SK-N-SH treated with all-trans-retinoic acid at 6 μM for 48 hours (cell line): ENCODE measurements around the gene GUCA2B.

Source experiments
- ARNTL ChIP-seq: fragments of 450-650 bp; formaldehyde crosslinking; IDR thresholded peaks from 2 replicates; pipeline ENCODE4 v1.5.0; 2020; ENCODE audit warnings: low read depth, mild to moderate bottlenecking, moderate library complexity, borderline replicate concordance
- BACH2 ChIP-seq: fragments of 250-450 bp; sonication (Bioruptor Pico); IDR thresholded peaks from 2 replicates; pipeline ENCODE4 v1.9.0; 2021; ENCODE audit warnings: mild to moderate bottlenecking, borderline replicate concordance
- OSR1 ChIP-seq: fragments of 250-450 bp; sonication (Bioruptor Pico); IDR thresholded peaks from 2 replicates; pipeline ENCODE4 v1.8.0; 2022; ENCODE audit warnings: moderate library complexity, mild to moderate bottlenecking, inconsistent platforms
- RARB ChIP-seq: fragments of 250-450 bp; sonication (Bioruptor Pico); IDR thresholded peaks from 2 replicates; pipeline ENCODE4 v1.8.0; 2021; ENCODE audit warnings: mild to moderate bottlenecking, moderate library complexity
- TCF4 ChIP-seq: fragments of 250-450 bp; sonication (Bioruptor Pico); IDR thresholded peaks from 2 replicates; pipeline ENCODE4 v1.8.0; 2021; ENCODE audit warnings: mild to moderate bottlenecking, moderate library complexity, borderline replicate concordance
- TOX ChIP-seq: fragments of 250-450 bp; sonication (Bioruptor Pico); IDR thresholded peaks from 2 replicates; pipeline ENCODE4 v1.8.0; 2021; ENCODE audit warnings: mild to moderate bottlenecking, moderate library complexity, borderline replicate concordance
- ZFP30 ChIP-seq: fragments of 450-650 bp; formaldehyde crosslinking; IDR thresholded peaks from 2 replicates; pipeline ENCODE4 v1.5.0; 2022; ENCODE audit warnings: mild to moderate bottlenecking, moderate library complexity
- ZNF8 ChIP-seq: fragments of 450-650 bp; formaldehyde crosslinking; IDR thresholded peaks from 2 replicates; pipeline ENCODE4 v1.5.0; 2020; ENCODE audit warnings: mild to moderate bottlenecking, moderate library complexity
- TF ChIP-seq, protein P1 (sequence below): fragments of 250-450 bp; sonication (Bioruptor Pico); IDR thresholded peaks from 2 replicates; pipeline ENCODE4 v1.5.1; 2021; ENCODE audit warnings: mild to moderate bottlenecking, moderate library complexity

DNA sequence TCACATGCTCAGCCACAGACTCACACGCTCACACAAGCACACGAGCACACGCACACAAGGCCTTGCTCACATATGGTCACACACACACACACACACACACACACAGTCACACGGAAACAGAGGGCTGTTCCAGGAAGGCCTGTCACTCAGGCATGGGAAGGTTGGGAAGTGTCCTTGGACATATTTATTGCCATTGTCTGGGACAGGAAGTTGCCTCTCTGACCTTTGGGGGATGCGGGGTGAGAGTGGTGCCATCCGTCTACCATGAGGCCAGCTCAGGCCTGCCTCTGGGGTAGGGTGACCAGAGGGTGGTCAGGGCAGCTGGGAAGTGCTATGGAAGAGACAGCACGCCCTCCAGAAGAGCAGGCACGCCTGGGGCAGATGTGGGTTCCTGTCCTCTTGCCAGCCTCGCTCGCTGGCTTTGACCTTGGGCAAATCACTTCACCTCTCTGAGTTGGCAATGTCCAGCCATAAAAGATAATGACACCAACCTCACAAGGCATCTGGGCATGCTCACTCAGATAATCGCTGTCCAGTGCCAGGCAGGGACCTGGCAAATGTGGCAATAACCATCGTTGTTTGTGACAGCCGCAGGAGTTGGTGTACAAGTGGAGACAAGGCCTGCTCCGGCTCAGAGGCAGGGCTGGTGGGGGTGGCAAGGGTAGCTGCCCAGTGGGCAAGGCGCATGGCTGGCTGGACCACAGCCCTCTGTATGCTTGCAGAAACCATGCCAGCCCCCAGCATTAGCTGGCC, 19.3 kb downstream of the GUCA2B start:
- TF ChIP-seq ZNF8 (CRISPR knock-in tag) (no peak), ZFP30 (CRISPR knock-in tag) (no peak), ARNTL (CRISPR knock-in tag) (no peak), BACH2 (CRISPR knock-in tag) (no peak), RARB (no peak), TOX (CRISPR knock-in tag) (no peak), TCF4 (CRISPR knock-in tag) (no peak), OSR1 (CRISPR knock-in tag) (no peak)
- TF ChIP-seq, protein P1, sequence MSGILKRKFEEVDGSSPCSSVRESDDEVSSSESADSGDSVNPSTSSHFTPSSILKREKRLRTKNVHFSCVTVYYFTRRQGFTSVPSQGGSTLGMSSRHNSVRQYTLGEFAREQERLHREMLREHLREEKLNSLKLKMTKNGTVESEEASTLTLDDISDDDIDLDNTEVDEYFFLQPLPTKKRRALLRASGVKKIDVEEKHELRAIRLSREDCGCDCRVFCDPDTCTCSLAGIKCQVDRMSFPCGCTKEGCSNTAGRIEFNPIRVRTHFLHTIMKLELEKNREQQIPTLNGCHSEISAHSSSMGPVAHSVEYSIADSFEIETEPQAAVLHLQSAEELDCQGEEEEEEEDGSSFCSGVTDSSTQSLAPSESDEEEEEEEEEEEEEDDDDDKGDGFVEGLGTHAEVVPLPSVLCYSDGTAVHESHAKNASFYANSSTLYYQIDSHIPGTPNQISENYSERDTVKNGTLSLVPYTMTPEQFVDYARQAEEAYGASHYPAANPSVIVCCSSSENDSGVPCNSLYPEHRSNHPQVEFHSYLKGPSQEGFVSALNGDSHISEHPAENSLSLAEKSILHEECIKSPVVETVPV: no peak
